HG03135 (cell line): ENCODE results near the gene STKLD1.
A peak's percentile ranks its signal among the peaks of the same experiment; 100 is the strongest.
"Not testable (repeated sequence)": the region's sequence is repeated elsewhere in the genome, so short reads cannot be mapped to it uniquely, and the experiment has no call there.

ENCODE experiments used
- ATAC-seq: cut with Tn5 transposase; IDR thresholded peaks from one replicate; pipeline ENCODE4 v1.9.1; 2021; ENCODE audit warnings: mild to moderate bottlenecking, moderate library complexity; ENCODE audit not compliant: unreplicated experiment

STKLD1 gene

GRCh38 chr9:133360400-133361393 is 15.5 kb upstream of the STKLD1 start:
- ATAC-seq = no peak

- ATAC-seq = no peak
Observed at GRCh38 chr9:133361507-133362092, 14.6 kb upstream of the STKLD1 start.

GRCh38 chr9:133362359-133363044 is 13.7 kb upstream of the STKLD1 start:
- no peak for ATAC-seq

GRCh38 chr9:133366435-133366834 is 9.7 kb upstream of the STKLD1 start:
- no peak for ATAC-seq

GRCh38 chr9:133367221-133367620 is 8.9 kb upstream of the STKLD1 start:
- no peak for ATAC-seq

- no peak for ATAC-seq
Observed at GRCh38 chr9:133367778-133368177, 8.4 kb upstream of the STKLD1 start.

GRCh38 chr9:133368249-133368881 is 7.8 kb upstream of the STKLD1 start:
- no peak for ATAC-seq

GRCh38 chr9:133369422-133369821 is 6.7 kb upstream of the STKLD1 start:
- no peak for ATAC-seq

- no peak for ATAC-seq
Observed at GRCh38 chr9:133369933-133370332, 6.2 kb upstream of the STKLD1 start.

GRCh38 chr9:133370685-133371084 is 5.5 kb upstream of the STKLD1 start:
- ATAC-seq = no peak

GRCh38 chr9:133371261-133371711 is 4.9 kb upstream of the STKLD1 start:
- ATAC-seq = no peak

- ATAC-seq = no peak
Observed at GRCh38 chr9:133372144-133372543, 4.0 kb upstream of the STKLD1 start.

GRCh38 chr9:133374612-133375115 is 1.5 kb upstream of the STKLD1 start:
- no peak for ATAC-seq

GRCh38 chr9:133375116-133375723 is 946 bp upstream of the STKLD1 start:
- peak; percentile 11 for ATAC-seq

GRCh38 chr9:133377280-133377679 is 1.1 kb downstream of the STKLD1 start:
- ATAC-seq = not testable (repeated sequence)

- ATAC-seq = no peak
Observed at GRCh38 chr9:133377721-133378216, 1.6 kb downstream of the STKLD1 start.

GRCh38 chr9:133378408-133378962 is 2.3 kb downstream of the STKLD1 start:
- no peak for ATAC-seq

GRCh38 chr9:133379153-133380086 is 3.3 kb downstream of the STKLD1 start:
- no peak for ATAC-seq

GRCh38 chr9:133380734-133381133 is 4.6 kb downstream of the STKLD1 start:
- no peak for ATAC-seq
